Neural cell (in vitro differentiated cells): Measurements from ENCODE around the gene ZC3H8. TPM values are rescaled to one million over a fixed set of nuclear protein-coding genes. Genes with fewer than 3 reads are reported as not detected.

Experiments
- H2AFZ ChIP-seq: fragments of 200-600, 300-800 bp; sonication (generic), shearing (Covaris generic); 2 replicates; pipeline ENCODE4 v1.6.0; 2014; ENCODE audit warnings: low read depth, mild to moderate bottlenecking, antibody characterized with exemption, low read length, moderate library complexity
- H3F3A ChIP-seq: fragments of 200-600 bp; shearing (Covaris generic); 2 replicates; pipeline ENCODE4 v1.6.1; 2016; ENCODE audit warnings: mild to moderate bottlenecking, moderate library complexity, mixed read lengths, antibody characterized with exemption, low read length; ENCODE audit not compliant: insufficient read depth, poor library complexity, severe bottlenecking
- H3K27ac ChIP-seq: fragments of 200-600, 300-800 bp; sonication (generic), shearing (Covaris generic); 2 replicates; pipeline ENCODE4 v1.5.1; 2014; ENCODE audit warnings: mild to moderate bottlenecking, low read length, moderate library complexity
- H3K27me3 ChIP-seq: fragments of 300-800, 200-600 bp; sonication (generic), shearing (Covaris generic); 2 replicates; pipeline ENCODE4 v1.6.0; 2014; ENCODE audit warnings: mild to moderate bottlenecking, low read depth, low read length, moderate library complexity; ENCODE audit not compliant: insufficient read depth
- H3K36me3 ChIP-seq: fragments of 300-800, 200-600 bp; sonication (generic), shearing (Covaris generic); 2 replicates; pipeline ENCODE4 v1.5.1; 2014; ENCODE audit warnings: mild to moderate bottlenecking, antibody characterized with exemption, low read length, moderate library complexity; ENCODE audit not compliant: insufficient read depth
- H3K4me2 ChIP-seq: fragments of 300-800, 200-600 bp; sonication (generic), shearing (Covaris generic); 2 replicates; pipeline ENCODE4 v1.6.0; 2014; ENCODE audit warnings: mild to moderate bottlenecking, low read length
- H3K4me3 ChIP-seq: fragments of 300-800, 200-600 bp; sonication (generic), shearing (Covaris generic); 2 replicates; pipeline ENCODE4 v1.5.1; 2014; ENCODE audit warnings: mild to moderate bottlenecking, low read length, moderate library complexity
- H3K79me2 ChIP-seq: fragments of 200-600 bp; shearing (Covaris generic); replicated peaks from 2 replicates; pipeline ENCODE4 v1.6.0; 2014; ENCODE audit warnings: mild to moderate bottlenecking, low read length, moderate library complexity; ENCODE audit not compliant: insufficient read depth
- H3K9ac ChIP-seq: fragments of 300-800, 200-600 bp; sonication (generic), shearing (Covaris generic); 2 replicates; pipeline ENCODE4 v1.6.1; 2016; ENCODE audit warnings: mild to moderate bottlenecking, low read length, mixed read lengths
- H3K9me2 ChIP-seq: fragments of 200-600 bp; shearing (Covaris generic); 2 replicates; pipeline ENCODE4 v1.6.1; 2016; ENCODE audit warnings: mild to moderate bottlenecking, low read length, mixed read lengths; ENCODE audit not compliant: insufficient read depth
- H3K9me3 ChIP-seq: fragments of 200-600, 300-800 bp; sonication (generic), shearing (Covaris generic); 2 replicates; pipeline ENCODE4 v1.6.1; 2016; ENCODE audit warnings: mild to moderate bottlenecking, mixed run types, low read length, moderate library complexity, mixed read lengths
- H4K20me1 ChIP-seq: fragments of 200-600 bp; shearing (Covaris generic); 2 replicates; pipeline ENCODE4 v1.6.1; 2016; ENCODE audit warnings: mild to moderate bottlenecking, mixed run types; ENCODE audit not compliant: insufficient read depth
- CTCF ChIP-seq: fragments of 450-650 bp; IDR thresholded peaks from 2 replicates; pipeline ENCODE4 v1.5.1; 2014; ENCODE audit warnings: antibody characterized with exemption, mild to moderate bottlenecking, moderate library complexity; ENCODE audit not compliant: poor library complexity, severe bottlenecking
- EP300 ChIP-seq: fragments of 450-650 bp; conservative IDR thresholded peaks from 2 replicates; pipeline ENCODE4 v1.6.1; 2014; ENCODE audit warnings: antibody characterized with exemption, mild to moderate bottlenecking, moderate library complexity; ENCODE audit not compliant: poor library complexity, severe bottlenecking
- EZH2 ChIP-seq: fragments of 200-600, 300-800 bp; shearing (Covaris generic), sonication (generic); IDR thresholded peaks from 2 replicates; pipeline ENCODE4 v1.6.1; 2014; ENCODE audit warnings: antibody characterized with exemption, low read length, borderline replicate concordance, mild to moderate bottlenecking; ENCODE audit not compliant: insufficient read depth, poor library complexity, severe bottlenecking
- MXI1 ChIP-seq: fragments of 450-650 bp; conservative IDR thresholded peaks from 2 replicates; pipeline ENCODE4 v1.6.1; 2014; ENCODE audit warnings: antibody characterized with exemption, mild to moderate bottlenecking; ENCODE audit not compliant: poor library complexity, severe bottlenecking
- POLR2AphosphoS5 ChIP-seq: IDR thresholded peaks from 2 replicates; pipeline ENCODE4 v1.6.1; 2012
- RAD21 ChIP-seq: fragments of 450-650 bp; conservative IDR thresholded peaks from 2 replicates; pipeline ENCODE4 v1.6.1; 2014; ENCODE audit warnings: antibody characterized with exemption, mild to moderate bottlenecking, moderate library complexity
- REST ChIP-seq: IDR thresholded peaks from 2 replicates; pipeline ENCODE4 v1.6.1; 2012; ENCODE audit warnings: borderline replicate concordance
- SMC3 ChIP-seq: fragments of 450-650 bp; conservative IDR thresholded peaks from 2 replicates; pipeline ENCODE4 v1.6.1; 2014; ENCODE audit warnings: antibody characterized with exemption, mild to moderate bottlenecking, moderate library complexity; ENCODE audit not compliant: poor library complexity
- TAF1 ChIP-seq: IDR thresholded peaks from 2 replicates; pipeline ENCODE4 v1.6.1; 2012; ENCODE audit warnings: low read depth
- polyA plus RNA-seq: library from polyadenylated mRNA; depleted of rRNA; stranded (reverse); fragments of >200 nt; gene quantifications from 2 replicates; pipeline ENCODE4 v1.2.3, GENCODE V29; 2014

Gene ZC3H8
- polyA plus RNA-seq, 1 donor from 2014 or later = 26.5 TPM

GRCh38 chr2:112273349-112273748 is 18.5 kb upstream of the ZC3H8 start:
- H3K9me2 ChIP-seq = no peaks in the 10 kb centered on the region
- H3K9me3 ChIP-seq = no peaks in the 10 kb centered on the region
- no peak overlapping the region for H3K4me3 ChIP-seq
- peak overlapping the region; percentile 68 for H3K27ac ChIP-seq
- no peak overlapping the region for H3K4me2 ChIP-seq
- H3K36me3 ChIP-seq = no peaks in the 10 kb centered on the region
- TF ChIP-seq REST = no peak
- TF ChIP-seq RAD21 = no peak
- TF ChIP-seq TAF1 = no peak
- TF ChIP-seq EZH2 = no peak
- no peak for TF ChIP-seq EP300
- TF ChIP-seq CTCF = no peak
- no peak for TF ChIP-seq POLR2AphosphoS5
- no peak for TF ChIP-seq SMC3
- no peak for TF ChIP-seq MXI1
- H4K20me1 ChIP-seq = no peaks in the 10 kb centered on the region
- peak overlapping the region; percentile 4 for H3K9ac ChIP-seq
- H3K79me2 ChIP-seq = peaks cover 4% of the 10 kb centered on the region
- no peaks in the 10 kb centered on the region for H3K27me3 ChIP-seq
- no peak overlapping the region for H2AFZ ChIP-seq
- no peaks in the 10 kb centered on the region for H3F3A ChIP-seq

GRCh38 chr2:112272669-112273068 is 17.8 kb upstream of the ZC3H8 start:
- no peaks in the 10 kb centered on the region for H3F3A ChIP-seq
- no peaks in the 10 kb centered on the region for H3K36me3 ChIP-seq
- H4K20me1 ChIP-seq = no peaks in the 10 kb centered on the region
- peaks cover 1% of the 10 kb centered on the region for H3K79me2 ChIP-seq
- TF ChIP-seq POLR2AphosphoS5 = no peak
- TF ChIP-seq REST = no peak
- no peak for TF ChIP-seq RAD21
- no peak for TF ChIP-seq EP300
- H3K27me3 ChIP-seq = no peaks in the 10 kb centered on the region
- no peak overlapping the region for H3K4me2 ChIP-seq
- H3K9me2 ChIP-seq = no peaks in the 10 kb centered on the region
- H3K4me3 ChIP-seq = peak overlapping the region; percentile 33
- H3K9ac ChIP-seq = peak overlapping the region; percentile 4
- peak overlapping the region; percentile 68 for H3K27ac ChIP-seq
- no peaks in the 10 kb centered on the region for H3K9me3 ChIP-seq
- no peak overlapping the region for H2AFZ ChIP-seq
